Epithelial cell of prostate (primary cell): ENCODE data around the gene GTPBP1.

Experiments used
- DNase-seq: peaks from one replicate; pipeline ENCODE4 v3.0.0-alpha.2; 2011; ENCODE audit warnings: low read depth, low spot score
- H3K27ac ChIP-seq: fragments of 450-650 bp; 2 replicates; pipeline ENCODE4 v1.5.1; 2017; ENCODE audit warnings: mild to moderate bottlenecking

Gene GTPBP1

GRCh38 chr22:38724176-38724575, 18.4 kb downstream of the GTPBP1 start:
- no peak for DNase-seq

GRCh38 chr22:38724926-38725571, 19.3 kb downstream of the GTPBP1 start:
- H3K27ac ChIP-seq, result no peak overlapping the region
- DNase-seq, result no peak

More at GRCh38 chr22:38724176-38724575, 18.4 kb downstream of the GTPBP1 start:
- no peak overlapping the region for H3K27ac ChIP-seq

GRCh38 chr22:38725900-38726655, 20.3 kb downstream of the GTPBP1 start:
- H3K27ac ChIP-seq, result no peak overlapping the region
- no peak for DNase-seq

DNA sequence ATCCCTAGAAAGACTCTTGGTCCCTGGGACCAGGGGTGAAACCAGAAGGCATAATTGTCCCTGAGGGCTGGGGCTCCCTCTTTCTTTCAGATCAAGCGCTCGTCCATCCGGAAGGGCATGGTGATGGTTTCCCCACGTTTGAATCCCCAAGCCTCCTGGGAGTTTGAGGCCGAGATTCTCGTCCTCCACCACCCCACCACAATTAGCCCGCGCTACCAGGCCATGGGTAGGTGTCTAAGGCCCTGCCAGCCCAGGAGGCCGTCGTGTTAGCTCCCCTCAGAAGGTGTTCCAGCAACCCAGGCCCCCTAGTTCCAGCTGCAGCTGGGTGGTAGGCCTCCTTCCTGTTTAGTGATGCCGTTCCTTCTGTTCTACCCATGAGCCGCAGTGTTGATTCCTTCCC, 21.4 kb downstream of the GTPBP1 start:
- no peak for DNase-seq

GRCh38 chr22:38727530-38728451, 22.0 kb downstream of the GTPBP1 start:
- no peak overlapping the region for H3K27ac ChIP-seq
- no peak for DNase-seq

More for the DNA sequence above, 21.4 kb downstream of the GTPBP1 start:
- no peak overlapping the region for H3K27ac ChIP-seq

DNA sequence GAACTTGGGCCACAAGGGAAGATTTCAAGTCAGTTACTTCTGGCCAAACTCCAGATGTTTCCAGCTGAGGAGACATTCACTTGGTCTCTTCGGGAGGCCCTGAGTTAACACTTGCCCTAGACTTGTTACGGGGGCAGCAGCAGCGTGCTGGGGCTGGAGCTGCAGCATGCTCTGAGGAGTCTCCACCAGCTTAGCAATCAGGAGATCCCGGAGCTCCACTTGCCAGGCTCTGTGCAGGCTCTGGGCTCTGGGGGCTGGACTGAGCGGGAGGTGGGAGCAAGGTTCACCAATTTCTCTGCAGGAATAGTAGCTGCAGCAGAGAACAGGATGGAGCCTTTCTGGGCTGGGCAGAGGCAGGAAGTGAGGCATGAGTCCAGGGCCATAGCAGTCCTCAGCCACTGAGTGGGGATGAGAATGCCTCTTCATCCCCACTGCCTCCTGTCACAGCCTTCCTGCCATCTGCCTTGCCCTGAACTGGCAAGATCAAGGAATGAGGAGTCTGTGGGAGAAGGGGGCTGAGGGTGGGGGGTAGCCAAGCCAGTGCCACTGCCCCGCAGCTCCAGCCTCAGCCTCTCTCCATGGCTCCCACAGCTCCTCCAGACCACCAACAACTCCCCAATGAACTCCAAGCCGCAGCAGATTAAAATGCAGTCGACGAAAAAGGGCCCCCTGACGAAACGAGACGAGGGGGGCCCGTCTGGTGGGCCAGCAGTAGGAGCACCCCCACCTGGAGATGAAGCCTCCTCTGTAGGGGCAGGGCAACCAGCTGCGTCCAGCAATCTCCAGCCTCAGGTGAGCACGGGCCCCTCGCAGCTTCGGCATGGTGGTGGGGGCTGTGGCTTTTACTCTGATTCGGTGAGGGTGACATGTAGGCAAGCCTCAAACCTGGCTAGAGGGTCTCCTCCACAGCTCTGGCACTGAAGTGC, 23.4 kb downstream of the GTPBP1 start:
- DNase-seq, result no peak
- no peak overlapping the region for H3K27ac ChIP-seq

DNA sequence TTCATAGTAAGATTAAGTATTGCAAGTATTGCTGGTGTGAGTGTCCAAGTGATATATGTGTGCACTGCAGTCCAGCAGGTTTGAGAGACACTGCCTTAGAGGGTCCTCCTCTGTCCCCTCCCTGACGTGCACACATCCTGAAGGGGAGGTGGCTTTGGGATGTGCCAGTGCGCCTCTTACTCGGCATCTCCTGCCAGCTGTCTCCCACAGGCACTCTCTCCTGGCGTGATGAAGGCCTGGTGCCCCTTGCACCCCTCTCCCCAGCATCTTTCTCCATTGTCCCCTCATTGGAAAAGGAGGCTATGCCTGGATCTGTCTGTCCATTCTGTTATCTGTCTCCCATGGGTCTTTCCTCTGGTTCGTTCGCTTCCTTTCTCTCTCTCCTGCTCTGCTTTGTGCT, 24.2 kb downstream of the GTPBP1 start:
- H3K27ac ChIP-seq, result no peak overlapping the region

DNA sequence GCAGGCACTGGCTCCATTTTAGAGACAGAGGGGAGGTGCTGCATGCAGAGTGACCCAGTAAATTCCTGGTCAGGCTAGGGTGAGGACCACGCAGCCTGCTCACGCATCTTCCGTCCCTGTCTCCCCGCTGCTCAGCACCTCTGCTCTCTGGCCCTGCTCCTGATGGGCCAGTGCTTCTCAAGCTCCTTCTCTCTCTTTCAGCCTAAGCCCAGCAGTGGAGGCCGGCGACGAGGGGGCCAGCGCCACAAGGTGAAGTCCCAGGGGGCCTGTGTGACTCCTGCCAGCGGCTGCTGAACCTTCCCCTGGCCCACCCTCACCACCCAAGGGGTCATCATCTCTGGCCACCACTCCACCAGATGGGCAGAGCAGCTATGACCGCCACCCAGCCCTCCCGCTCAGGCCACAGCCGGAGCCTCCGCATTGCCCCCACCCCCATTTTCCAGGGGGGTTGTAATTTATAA, 24.7 kb downstream of the GTPBP1 start:
- no peak overlapping the region for H3K27ac ChIP-seq

More for the DNA sequence above, 24.2 kb downstream of the GTPBP1 start:
- DNase-seq, result no peak

DNA sequence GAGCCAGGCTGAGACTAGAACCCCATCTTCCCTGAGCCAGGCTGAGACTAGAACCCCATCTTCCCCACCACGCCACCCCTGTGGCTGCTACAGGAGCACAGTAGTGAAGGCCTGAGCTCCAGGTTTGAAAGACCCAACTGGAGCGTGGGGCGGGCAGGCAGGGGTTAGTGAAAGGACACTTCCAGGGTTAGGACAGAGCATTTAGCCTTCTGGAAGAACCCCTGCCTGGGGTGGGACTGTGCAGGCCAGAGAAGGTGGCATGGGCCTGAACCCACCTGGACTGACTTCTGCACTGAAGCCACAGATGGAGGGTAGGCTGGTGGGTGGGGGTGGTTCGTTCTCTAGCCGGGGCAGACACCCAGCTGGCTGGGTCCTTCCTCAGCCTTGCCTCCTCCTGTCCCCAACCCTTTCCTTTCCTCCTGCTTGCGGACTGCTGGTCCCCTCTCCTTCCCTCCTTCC, 26.0 kb downstream of the GTPBP1 start:
- no peak for DNase-seq
- no peak overlapping the region for H3K27ac ChIP-seq

More for the DNA sequence above, 24.7 kb downstream of the GTPBP1 start:
- no peak for DNase-seq

DNA sequence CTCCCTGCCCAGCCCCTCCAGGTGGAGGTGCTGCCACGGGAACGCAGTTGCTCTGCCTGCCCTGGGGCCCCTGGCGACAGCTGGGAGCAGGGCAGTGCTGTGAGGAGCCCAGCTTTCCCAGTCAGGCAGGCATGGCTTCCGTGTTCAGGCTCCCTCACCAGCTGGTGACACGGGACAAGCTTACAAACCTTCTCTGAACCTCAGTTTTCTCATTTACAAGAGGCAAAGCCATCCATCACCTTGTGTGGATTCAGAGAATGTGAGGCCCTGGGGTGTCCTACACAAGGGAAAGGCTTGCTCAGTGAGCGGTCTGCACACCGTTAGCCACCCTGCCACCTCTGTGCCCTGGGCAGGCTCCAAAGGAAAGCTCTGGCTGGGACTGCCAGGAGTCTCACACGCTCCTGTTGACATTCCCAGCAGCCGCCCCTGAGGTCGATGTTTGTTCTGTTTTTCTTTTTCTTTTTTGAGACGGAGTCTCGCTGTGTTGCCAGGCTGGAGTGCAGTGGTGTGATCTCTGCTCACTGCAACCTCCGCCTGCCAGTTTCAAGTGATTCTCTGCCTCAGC, 26.6 kb downstream of the GTPBP1 start:
- DNase-seq, result no peak
- H3K27ac ChIP-seq, result no peak overlapping the region

DNA sequence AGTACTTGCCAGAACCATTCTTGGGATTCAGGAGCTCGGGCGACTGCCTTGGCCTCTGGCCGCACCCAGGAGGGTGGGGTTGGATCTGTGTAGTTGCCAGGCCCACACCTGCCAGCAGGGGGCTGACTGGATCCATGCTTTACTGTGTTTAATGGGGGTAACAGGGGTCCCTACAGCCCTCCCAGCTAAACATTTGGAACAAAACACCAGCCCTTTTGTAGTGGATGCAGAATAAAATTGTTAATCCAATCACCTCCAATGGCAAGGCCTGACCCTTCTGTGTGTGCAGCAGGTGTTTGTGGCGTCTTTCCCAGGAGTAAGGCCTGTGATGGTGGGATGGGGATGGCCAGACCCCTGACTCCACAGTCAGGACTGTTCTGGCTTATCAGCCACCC, 27.6 kb downstream of the GTPBP1 start:
- no peak for DNase-seq
- H3K27ac ChIP-seq, result no peak overlapping the region

- H3K27ac ChIP-seq, result no peak overlapping the region
- DNase-seq, result no peak
Observed at GRCh38 chr22:38733724-38734381, 28.1 kb downstream of the GTPBP1 start.

DNA sequence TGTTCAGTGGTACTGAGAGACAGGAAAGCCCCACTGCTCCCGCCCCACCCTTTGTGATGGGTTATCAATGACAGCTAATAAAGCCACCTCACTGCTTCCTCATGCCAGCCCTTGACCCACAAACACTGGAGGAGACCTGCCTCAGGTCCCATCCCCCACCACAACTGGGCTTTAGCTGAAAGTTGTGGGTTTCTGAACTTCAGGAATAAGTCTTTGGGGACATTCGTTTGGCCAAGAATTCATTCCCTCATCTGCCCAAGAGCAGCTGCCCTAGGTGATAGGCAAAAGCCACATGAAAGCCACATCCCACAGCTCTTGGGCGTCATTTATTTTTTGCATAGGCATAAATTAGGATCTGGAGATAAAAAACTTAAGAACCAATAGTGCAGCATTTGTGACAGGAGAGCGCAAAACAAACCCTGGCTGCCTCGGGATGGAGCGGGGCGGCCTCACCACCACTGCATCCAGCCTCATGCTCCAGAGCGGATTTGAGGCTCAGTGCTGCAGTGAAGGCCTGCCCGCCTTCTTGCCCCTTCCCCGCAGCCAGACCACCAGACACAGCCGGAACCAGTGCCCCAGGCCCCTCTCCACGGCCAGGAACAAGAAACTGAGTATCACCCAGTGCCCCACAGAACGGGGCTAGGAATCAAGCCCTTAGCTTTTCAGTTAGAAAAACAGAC, 28.8 kb downstream of the GTPBP1 start:
- no peak overlapping the region for H3K27ac ChIP-seq
- DNase-seq, result no peak

- DNase-seq, result no peak
- H3K27ac ChIP-seq, result no peak overlapping the region
Observed at GRCh38 chr22:38735126-38735464, 29.4 kb downstream of the GTPBP1 start.

GRCh38 chr22:38735465-38736256, 29.9 kb downstream of the GTPBP1 start:
- DNase-seq, result no peak
- H3K27ac ChIP-seq, result no peak overlapping the region

DNA sequence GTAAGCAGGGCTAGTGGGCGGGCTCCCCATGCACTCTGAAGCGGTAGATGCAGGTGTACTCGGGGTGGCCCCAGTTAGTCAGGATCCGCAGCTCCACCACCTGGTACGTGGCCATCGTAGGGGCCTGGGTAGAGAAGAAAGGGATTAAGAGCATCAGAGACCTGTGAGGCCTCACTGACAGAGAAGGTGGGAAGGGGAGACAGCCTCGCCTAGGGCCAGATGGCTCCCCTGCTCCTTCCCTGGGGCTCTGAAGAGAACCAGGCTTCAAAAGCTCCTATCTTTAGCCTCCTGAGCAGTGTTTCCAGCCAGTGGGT, 30.5 kb downstream of the GTPBP1 start:
- no peak for DNase-seq
- no peak overlapping the region for H3K27ac ChIP-seq

- no peak for DNase-seq
- H3K27ac ChIP-seq, result peak overlapping the region; percentile 1
Observed at GRCh38 chr22:38737302-38738060, 31.7 kb downstream of the GTPBP1 start.
